Thyroid gland (tissue), 4 donors: ENCODE measurements around the gene ANXA2R. TPM values are rescaled to one million over a fixed set of nuclear protein-coding genes. Genes with fewer than 3 reads are reported as not detected.

Experiments
- DNase-seq, 2 donors: peaks; one replicate each; pipeline ENCODE4 v3.0.0-alpha.2; 2019
- H3K27ac ChIP-seq, 3 donors: fragments of 200-600 bp; sonication (generic); 1 replicate in 2 of 3; 2 replicates in 1 of 3; pipeline ENCODE4 v1.5.1; 2016 to 2019; ENCODE audit warnings: mild to moderate bottlenecking in 1 of 3, moderate library complexity in 1 of 3
- H3K27me3 ChIP-seq: fragments of 200-600 bp; sonication (generic); one replicate; pipeline ENCODE4 v1.5.1; 2019
- H3K36me3 ChIP-seq, 2 donors: fragments of 200-600 bp; sonication (generic); one replicate each; pipeline ENCODE4 v1.5.1; 2016 to 2019
- H3K4me1 ChIP-seq, 2 donors: fragments of 200-600 bp; sonication (generic); one replicate each; pipeline ENCODE4 v1.5.1; 2017 to 2019
- H3K4me3 ChIP-seq, 3 donors: fragments of 200-600 bp; sonication (generic); replicated peaks in 1 of 3; 1 replicate in 2 of 3; 2 replicates in 1 of 3; pipeline ENCODE4 v1.5.1; 2016; ENCODE audit warnings: mild to moderate bottlenecking in 1 of 3
- H3K9me3 ChIP-seq: fragments of 200-600 bp; sonication (generic); one replicate; pipeline ENCODE4 v1.5.1; 2017
- CTCF ChIP-seq, 6 experiments: fragments of 200-600 bp in 3 of 6; fragments of 450-650 bp in 3 of 6; sonication (generic) in 3 of 6; IDR thresholded peaks; one replicate each; pipeline ENCODE4 v1.5.1; 2016 to 2019; ENCODE audit warnings: antibody characterized with exemption in 6 of 6, mild to moderate bottlenecking in 2 of 6, inconsistent platforms in 1 of 6, moderate library complexity in 1 of 6
- POLR2A ChIP-seq, 2 donors: fragments of 450-650 bp; IDR thresholded peaks; one replicate each; pipeline ENCODE4 v1.6.1; 2017; ENCODE audit warnings: antibody characterized with exemption in 2 of 2, mild to moderate bottlenecking in 2 of 2, moderate library complexity in 1 of 2
- WGBS, 2 donors: methylation state at CpG; one replicate each; pipeline ENCODE4 v1.1.5; 2017; 5-methylcytosine and 5-hydroxymethylcytosine counted together
- intact Hi-C: fragments of 100-400 bp; cut with DNase I; formaldehyde crosslinking; loops from one replicate; pipeline ENCODE4 v1.15.1; 2023
- total RNA-seq, 4 donors: library from RNA; depleted of rRNA; stranded (reverse); fragments of >200 nt; gene quantifications; one replicate each; pipeline ENCODE4 v1.2.3, GENCODE V29; 2016

Gene ANXA2R
- total RNA-seq, 4 donors from 2014 or later = 1.2 to 6.3 (median 4.0) TPM

- DNase-seq = no peak
- Histone ChIP-seq H3K4me3 (peak overlapping the region in 1 of 3 donors; percentile 45), H3K27ac (peak overlapping the region; percentile 63 to 88 (median 65)), H3K9me3 (no peaks in the 10 kb centered on the region), H3K27me3 (peaks cover 48% of the 10 kb centered on the region), H3K36me3 (no peaks in the 10 kb centered on the region), H3K4me1 (peaks cover 18 to 20% of the 10 kb centered on the region in 2 donors)
- TF ChIP-seq CTCF (IDR thresholded peaks at IDR 0.05) (no peak), POLR2A (IDR thresholded peaks at IDR 0.05) (no peak)
- WGBS, 2 donors = 42 to 50% methylated on average over 6 of the region's 6 CpGs
- intact Hi-C loops = loop anchor here (5.0 kb wide), 1 partner anchor 47 kb away; no protein-coding TSS in a partner anchor
Observed at GRCh38 chr5:43039152-43039470, 1.0 kb downstream of the ANXA2R start.

GRCh38 chr5:43038496-43038989, 1.6 kb downstream of the ANXA2R start:
- WGBS, 2 donors = 25 to 35% methylated on average over 17 of the region's 17 CpGs
- intact Hi-C loops = loop anchor here (5.0 kb wide), 1 partner anchor 46 kb away; no protein-coding TSS in a partner anchor
- Histone ChIP-seq H3K9me3 (no peaks in the 10 kb centered on the region), H3K36me3 (no peaks in the 10 kb centered on the region), H3K4me1 (peaks cover 18 to 20% of the 10 kb centered on the region in 2 donors), H3K4me3 (no peak overlapping the region), H3K27ac (peak overlapping the region in 2 of 3 donors; percentile 43 to 61), H3K27me3 (peaks cover 51% of the 10 kb centered on the region)
- TF ChIP-seq POLR2A (IDR thresholded peaks at IDR 0.05) = no peak
- no peak for TF ChIP-seq CTCF (IDR thresholded peaks at IDR 0.05)
- no peak for DNase-seq

- intact Hi-C loops = loop anchor here (5.0 kb wide), 1 partner anchor 46 kb away; no protein-coding TSS in a partner anchor
- Histone ChIP-seq H3K27me3 (peaks cover 51% of the 10 kb centered on the region), H3K36me3 (no peaks in the 10 kb centered on the region), H3K27ac (peak overlapping the region in 2 of 3 donors; percentile 43 to 61), H3K4me3 (no peak overlapping the region), H3K9me3 (no peaks in the 10 kb centered on the region), H3K4me1 (peaks cover 13 to 15% of the 10 kb centered on the region in 2 donors)
- no peak for DNase-seq
- TF ChIP-seq CTCF (IDR thresholded peaks at IDR 0.05) (no peak), POLR2A (IDR thresholded peaks at IDR 0.05) (no peak)
- WGBS, 2 donors = 15 to 17% methylated on average over 24 of the region's 24 CpGs
Observed at GRCh38 chr5:43037636-43038495, 2.3 kb downstream of the ANXA2R start.

- intact Hi-C loops = loop anchor here (5.0 kb wide), 1 partner anchor 45 kb away; no protein-coding TSS in a partner anchor
- DNase-seq = no peak
- H3K4me1 ChIP-seq = peaks cover 5 to 12% of the 10 kb centered on the region in 2 donors
- peaks cover 42% of the 10 kb centered on the region for H3K27me3 ChIP-seq
- WGBS, 2 donors = 28 to 40% methylated on average over 36 of the region's 36 CpGs
- peak overlapping the region in 2 of 3 donors; percentile 43 to 61 for H3K27ac ChIP-seq
- H3K4me3 ChIP-seq = no peak overlapping the region
- no peaks in the 10 kb centered on the region for H3K36me3 ChIP-seq
- TF ChIP-seq POLR2A (IDR thresholded peaks at IDR 0.05) = no peak
- no peak for TF ChIP-seq CTCF (IDR thresholded peaks at IDR 0.05)
- no peaks in the 10 kb centered on the region for H3K9me3 ChIP-seq
Observed at GRCh38 chr5:43036856-43037635, 3.1 kb downstream of the ANXA2R start.
